HUDEP-2 (cell line): ENCODE measurements around the gene HERC2.
A peak's percentile ranks its signal among the peaks of the same experiment; 100 is the strongest.
"Not testable (repeated sequence)": the region's sequence is repeated elsewhere in the genome, so short reads cannot be mapped to it uniquely, and the experiment has no call there.

Experiments used
- DNase-seq, 76 experiments: peaks; one replicate each; lab custom pipeline; 2025; ENCODE audit not compliant: unreplicated experiment in 76 of 76; lab: John Stamatoyannopoulos, UW

Gene HERC2

GRCh38 chr15:28322129-28322588 is at the start of gene HERC2:
TSS of gene HERC2 (minus strand) at chr15:28322179. CDS start at chr15:28321433, 746 bp downstream.
- not testable (repeated sequence) for DNase-seq

- DNase-seq: not testable (repeated sequence)
Measured at GRCh38 chr15:28365502-28365901, 43.5 kb upstream of the HERC2 start.

GRCh38 chr15:28357984-28358383 is 36.0 kb upstream of the HERC2 start, which contains the start of gene GOLGA6L24:
TSS of gene GOLGA6L24 (minus strand) at chr15:28358084. CDS start at chr15:28358023, 61 bp downstream.
- DNase-seq: not testable (repeated sequence)

GRCh38 chr15:28321358-28322078 is 461 bp downstream of the HERC2 start:
- not testable (repeated sequence) for DNase-seq

GRCh38 chr15:28319725-28320124 is 2.3 kb downstream of the HERC2 start:
- not testable (repeated sequence) for DNase-seq

- DNase-seq: not testable (repeated sequence)
Measured at GRCh38 chr15:28318828-28319227, 3.2 kb downstream of the HERC2 start.

GRCh38 chr15:28318122-28318521 is 3.9 kb downstream of the HERC2 start:
- DNase-seq: not testable (repeated sequence)

GRCh38 chr15:28316958-28317357 is 5.0 kb downstream of the HERC2 start:
- DNase-seq: not testable (repeated sequence)

GRCh38 chr15:28310454-28310853 is 11.5 kb downstream of the HERC2 start:
- not testable (repeated sequence) for DNase-seq

- DNase-seq: not testable (repeated sequence)
Measured at GRCh38 chr15:28308718-28309117, 13.3 kb downstream of the HERC2 start.

GRCh38 chr15:28305700-28306099 is 16.3 kb downstream of the HERC2 start:
- DNase-seq: not testable (repeated sequence)

GRCh38 chr15:28297434-28297833 is 24.5 kb downstream of the HERC2 start:
- DNase-seq: not testable (repeated sequence)

- not testable (repeated sequence) for DNase-seq
Measured at GRCh38 chr15:28296814-28297213, 25.2 kb downstream of the HERC2 start.

- not testable (repeated sequence) for DNase-seq
Measured at GRCh38 chr15:28295009-28295563, 26.9 kb downstream of the HERC2 start.

GRCh38 chr15:28294560-28294959 is 27.4 kb downstream of the HERC2 start:
- DNase-seq: peak in 31 of 76 experiments; percentile 2 to 48 (median 15)

- no peak for DNase-seq
Measured at GRCh38 chr15:28289694-28290463, 32.1 kb downstream of the HERC2 start.

- DNase-seq: not testable (repeated sequence)
Measured at GRCh38 chr15:28288830-28289693, 32.9 kb downstream of the HERC2 start.

GRCh38 chr15:28286659-28287058 is 35.3 kb downstream of the HERC2 start:
- DNase-seq: not testable (repeated sequence)

- no peak for DNase-seq
Measured at GRCh38 chr15:28286031-28286430, 35.9 kb downstream of the HERC2 start.

- DNase-seq: no peak
Measured at GRCh38 chr15:28281876-28282275, 40.1 kb downstream of the HERC2 start.
